KOPT-K1 (cell line): ENCODE results near the gene SLC25A6.
"Not testable (repeated sequence)": the region's sequence is repeated elsewhere in the genome, so short reads cannot be mapped to it uniquely, and the experiment has no call there.

ENCODE experiments used
- H3K27ac ChIP-seq: fragments of 200-600 bp; sonication (generic); 2 replicates; pipeline ENCODE4 v1.5.1; 2016; ENCODE audit warnings: antibody characterized with exemption, mild to moderate bottlenecking, low read depth, low read length; ENCODE audit not compliant: poor library complexity, severe bottlenecking
- H3K36me3 ChIP-seq: fragments of 200-600 bp; sonication (generic); 2 replicates; pipeline ENCODE4 v1.5.1; 2017; ENCODE audit warnings: antibody characterized with exemption, mild to moderate bottlenecking, low read length, moderate library complexity; ENCODE audit not compliant: insufficient read depth
- H3K9me3 ChIP-seq: fragments of 200-600 bp; sonication (generic); 2 replicates; pipeline ENCODE4 v1.5.1; 2017; ENCODE audit warnings: antibody characterized with exemption, low read length, mild to moderate bottlenecking; ENCODE audit not compliant: insufficient read depth, poor library complexity, severe bottlenecking

Gene SLC25A6

GRCh38 chrX:1355131-1356046, 36.5 kb downstream of the SLC25A6 start:
- Histone ChIP-seq H3K9me3 (peaks cover 5% of the 10 kb centered on the region), H3K36me3 (no peaks in the 10 kb centered on the region), H3K27ac (no peak overlapping the region)

GRCh38 chrX:1354036-1355019, 37.6 kb downstream of the SLC25A6 start:
- Histone ChIP-seq H3K27ac (no peak overlapping the region), H3K9me3 (peaks cover 5% of the 10 kb centered on the region), H3K36me3 (no peaks in the 10 kb centered on the region)

GRCh38 chrX:1351981-1352714, 39.8 kb downstream of the SLC25A6 start:
- Histone ChIP-seq H3K27ac (no peak overlapping the region), H3K36me3 (no peaks in the 10 kb centered on the region), H3K9me3 (no peaks in the 10 kb centered on the region)

- H3K27ac ChIP-seq, H3K36me3 ChIP-seq, H3K9me3 ChIP-seq: not testable (repeated sequence)
Observed at GRCh38 chrX:1349606-1350005, 42.3 kb downstream of the SLC25A6 start.

- Histone ChIP-seq H3K27ac (no peak overlapping the region), H3K9me3 (peaks cover 8% of the 10 kb centered on the region), H3K36me3 (no peaks in the 10 kb centered on the region)
Observed at GRCh38 chrX:1341545-1342184, 50.2 kb downstream of the SLC25A6 start.

GRCh38 chrX:1336948-1337779, 54.7 kb downstream of the SLC25A6 start:
- Histone ChIP-seq H3K9me3 (peaks cover 8% of the 10 kb centered on the region), H3K27ac (no peak overlapping the region), H3K36me3 (no peaks in the 10 kb centered on the region)

GRCh38 chrX:1336331-1336943, 55.5 kb downstream of the SLC25A6 start, which contains the start of gene IL3RA:
IL3RA (plus strand) TSS chrX:1336785; CDS start chrX:1341766, 4,981 bp downstream.
- H3K36me3 ChIP-seq = no peaks in the 10 kb centered on the region
- H3K27ac ChIP-seq = no peak within 1 kb of the TSS
- H3K9me3 ChIP-seq = peaks cover 8% of the 10 kb centered on the region
